ENCODE measurements around the gene RNF181.
"Not testable (repeated sequence)": the region's sequence is repeated elsewhere in the genome, so short reads cannot be mapped to it uniquely, and the experiment has no call there.

Gene RNF181

GRCh38 chr2:85611705-85612587 is 16.4 kb downstream of the RNF181 start, which contains the start of gene C2orf68:
C2orf68 (minus strand) TSS chr2:85612066; CDS start chr2:85611984, 82 bp downstream.
- Histone ChIP-seq H3K9me3 (ENCODE audit: control insufficient read depth, insufficient read depth, low read length) (no peaks in the 10 kb centered on the region), H3K4me1 (ENCODE audit: control insufficient read depth, insufficient read depth, low read length) (peaks cover 2% of the 10 kb centered on the region), H3K36me3 (ENCODE audit: control insufficient read depth, insufficient read depth, low read length) (peaks cover 7% of the 10 kb centered on the region), H3K27me3 (ENCODE audit: control insufficient read depth, insufficient read depth, low read length) (no peaks in the 10 kb centered on the region), H3K9ac (ENCODE audit: low read depth, low read length) (peak within 1 kb of the TSS; percentile 83), H3K4me3 (ENCODE audit: low read depth, low read length) (peak within 1 kb of the TSS; percentile 92)

GRCh38 chr2:85613717-85614515 is 18.4 kb downstream of the RNF181 start:
- peaks cover 5% of the 10 kb centered on the region for H3K36me3 ChIP-seq (ENCODE audit: control insufficient read depth, insufficient read depth, low read length)
- peaks cover 3% of the 10 kb centered on the region for H3K4me1 ChIP-seq (ENCODE audit: control insufficient read depth, insufficient read depth, low read length)
- H3K4me3 ChIP-seq (ENCODE audit: low read depth, low read length) = no peak overlapping the region
- no peak overlapping the region for H3K9ac ChIP-seq (ENCODE audit: low read depth, low read length)
- no peaks in the 10 kb centered on the region for H3K9me3 ChIP-seq (ENCODE audit: control insufficient read depth, insufficient read depth, low read length)
- no peaks in the 10 kb centered on the region for H3K27me3 ChIP-seq (ENCODE audit: control insufficient read depth, insufficient read depth, low read length)

GRCh38 chr2:85614757-85615156 is 19.2 kb downstream of the RNF181 start:
- not testable (repeated sequence) for H3K9me3 ChIP-seq (ENCODE audit: control insufficient read depth, insufficient read depth, low read length); H3K27me3 ChIP-seq (ENCODE audit: control insufficient read depth, insufficient read depth, low read length); H3K4me3 ChIP-seq (ENCODE audit: low read depth, low read length); H3K36me3 ChIP-seq (ENCODE audit: control insufficient read depth, insufficient read depth, low read length); H3K9ac ChIP-seq (ENCODE audit: low read depth, low read length); H3K4me1 ChIP-seq (ENCODE audit: control insufficient read depth, insufficient read depth, low read length)

GRCh38 chr2:85615413-85615728 is 19.8 kb downstream of the RNF181 start:
- Histone ChIP-seq H3K4me3 (ENCODE audit: low read depth, low read length) (no peak overlapping the region), H3K9me3 (ENCODE audit: control insufficient read depth, insufficient read depth, low read length) (no peaks in the 10 kb centered on the region), H3K36me3 (ENCODE audit: control insufficient read depth, insufficient read depth, low read length) (peaks cover 2% of the 10 kb centered on the region), H3K9ac (ENCODE audit: low read depth, low read length) (no peak overlapping the region), H3K27me3 (ENCODE audit: control insufficient read depth, insufficient read depth, low read length) (no peaks in the 10 kb centered on the region), H3K4me1 (ENCODE audit: control insufficient read depth, insufficient read depth, low read length) (peaks cover 3% of the 10 kb centered on the region)

- peak overlapping the region; percentile 79 for H3K4me3 ChIP-seq (ENCODE audit: low read depth, low read length)
- not testable (repeated sequence) for H3K9me3 ChIP-seq (ENCODE audit: control insufficient read depth, insufficient read depth, low read length); H3K27me3 ChIP-seq (ENCODE audit: control insufficient read depth, insufficient read depth, low read length); H3K36me3 ChIP-seq (ENCODE audit: control insufficient read depth, insufficient read depth, low read length); H3K9ac ChIP-seq (ENCODE audit: low read depth, low read length); H3K4me1 ChIP-seq (ENCODE audit: control insufficient read depth, insufficient read depth, low read length)
Measured at GRCh38 chr2:85617723-85618122, 22.2 kb downstream of the RNF181 start.

- Histone ChIP-seq H3K4me1 (ENCODE audit: control insufficient read depth, insufficient read depth, low read length) (peaks cover 2% of the 10 kb centered on the region), H3K9me3 (ENCODE audit: control insufficient read depth, insufficient read depth, low read length) (no peaks in the 10 kb centered on the region), H3K27me3 (ENCODE audit: control insufficient read depth, insufficient read depth, low read length) (no peaks in the 10 kb centered on the region), H3K9ac (ENCODE audit: low read depth, low read length) (no peak overlapping the region), H3K4me3 (ENCODE audit: low read depth, low read length) (no peak overlapping the region), H3K36me3 (ENCODE audit: control insufficient read depth, insufficient read depth, low read length) (peaks cover 23% of the 10 kb centered on the region)
Measured at GRCh38 chr2:85619617-85620016, 24.1 kb downstream of the RNF181 start.

- Histone ChIP-seq H3K4me1 (ENCODE audit: control insufficient read depth, insufficient read depth, low read length) (peaks cover 2% of the 10 kb centered on the region), H3K4me3 (ENCODE audit: low read depth, low read length) (no peak overlapping the region), H3K36me3 (ENCODE audit: control insufficient read depth, insufficient read depth, low read length) (peaks cover 38% of the 10 kb centered on the region), H3K27me3 (ENCODE audit: control insufficient read depth, insufficient read depth, low read length) (no peaks in the 10 kb centered on the region), H3K9me3 (ENCODE audit: control insufficient read depth, insufficient read depth, low read length) (no peaks in the 10 kb centered on the region), H3K9ac (ENCODE audit: low read depth, low read length) (no peak overlapping the region)
Measured at GRCh38 chr2:85621338-85621737, 25.8 kb downstream of the RNF181 start.

GRCh38 chr2:85623991-85624390 is 28.4 kb downstream of the RNF181 start:
- no peak overlapping the region for H3K4me3 ChIP-seq (ENCODE audit: low read depth, low read length)
- H3K36me3 ChIP-seq (ENCODE audit: control insufficient read depth, insufficient read depth, low read length) = peaks cover 44% of the 10 kb centered on the region

GRCh38 chr2:85628658-85629057 is 33.1 kb downstream of the RNF181 start:
- Histone ChIP-seq H3K9ac (ENCODE audit: low read depth, low read length) (no peak overlapping the region), H3K9me3 (ENCODE audit: control insufficient read depth, insufficient read depth, low read length) (no peaks in the 10 kb centered on the region), H3K4me3 (ENCODE audit: low read depth, low read length) (no peak overlapping the region), H3K4me1 (ENCODE audit: control insufficient read depth, insufficient read depth, low read length) (no peaks in the 10 kb centered on the region), H3K27me3 (ENCODE audit: control insufficient read depth, insufficient read depth, low read length) (no peaks in the 10 kb centered on the region), H3K36me3 (ENCODE audit: control insufficient read depth, insufficient read depth, low read length) (peaks cover 42% of the 10 kb centered on the region)

More at GRCh38 chr2:85623991-85624390, 28.4 kb downstream of the RNF181 start:
- H3K4me1 ChIP-seq (ENCODE audit: control insufficient read depth, insufficient read depth, low read length) = no peaks in the 10 kb centered on the region
- H3K27me3 ChIP-seq (ENCODE audit: control insufficient read depth, insufficient read depth, low read length) = no peaks in the 10 kb centered on the region
- no peak overlapping the region for H3K9ac ChIP-seq (ENCODE audit: low read depth, low read length)
- H3K9me3 ChIP-seq (ENCODE audit: control insufficient read depth, insufficient read depth, low read length) = no peaks in the 10 kb centered on the region

GRCh38 chr2:85631316-85631715 is 35.8 kb downstream of the RNF181 start:
- Histone ChIP-seq H3K4me3 (ENCODE audit: low read depth, low read length) (no peak overlapping the region), H3K4me1 (ENCODE audit: control insufficient read depth, insufficient read depth, low read length) (no peaks in the 10 kb centered on the region), H3K9ac (ENCODE audit: low read depth, low read length) (no peak overlapping the region), H3K36me3 (ENCODE audit: control insufficient read depth, insufficient read depth, low read length) (peaks cover 33% of the 10 kb centered on the region), H3K27me3 (ENCODE audit: control insufficient read depth, insufficient read depth, low read length) (no peaks in the 10 kb centered on the region), H3K9me3 (ENCODE audit: control insufficient read depth, insufficient read depth, low read length) (no peaks in the 10 kb centered on the region)

- Histone ChIP-seq H3K4me3 (ENCODE audit: low read depth, low read length) (no peak overlapping the region), H3K9ac (ENCODE audit: low read depth, low read length) (no peak overlapping the region), H3K9me3 (ENCODE audit: control insufficient read depth, insufficient read depth, low read length) (no peaks in the 10 kb centered on the region), H3K27me3 (ENCODE audit: control insufficient read depth, insufficient read depth, low read length) (no peaks in the 10 kb centered on the region), H3K4me1 (ENCODE audit: control insufficient read depth, insufficient read depth, low read length) (no peaks in the 10 kb centered on the region), H3K36me3 (ENCODE audit: control insufficient read depth, insufficient read depth, low read length) (peaks cover 47% of the 10 kb centered on the region)
Measured at GRCh38 chr2:85635011-85635410, 39.5 kb downstream of the RNF181 start.

GRCh38 chr2:85635636-85636035 is 40.1 kb downstream of the RNF181 start:
- no peaks in the 10 kb centered on the region for H3K4me1 ChIP-seq (ENCODE audit: control insufficient read depth, insufficient read depth, low read length)
- H3K9me3 ChIP-seq (ENCODE audit: control insufficient read depth, insufficient read depth, low read length) = no peaks in the 10 kb centered on the region
- H3K4me3 ChIP-seq (ENCODE audit: low read depth, low read length) = no peak overlapping the region
- no peaks in the 10 kb centered on the region for H3K27me3 ChIP-seq (ENCODE audit: control insufficient read depth, insufficient read depth, low read length)
- no peak overlapping the region for H3K9ac ChIP-seq (ENCODE audit: low read depth, low read length)
- peaks cover 49% of the 10 kb centered on the region for H3K36me3 ChIP-seq (ENCODE audit: control insufficient read depth, insufficient read depth, low read length)

Data from iPS-15b (cell line).